HEK293 (cell line): ENCODE measurements around the gene CD74.

ENCODE experiments used
- CTCF ChIA-PET: fragments of 350-600 bp; formaldehyde crosslinking; extraction: SDS; loops from one replicate; lab custom pipeline; 2021; ENCODE audit warnings: antibody characterized with exemption; lab: Yijun Ruan, JAX
- POLR2A ChIA-PET: fragments of 300-600 bp; formaldehyde crosslinking; extraction: SDS; loops from one replicate; lab custom pipeline; 2020; ENCODE audit warnings: antibody characterized with exemption, inconsistent platforms; lab: Yijun Ruan, JAX
- H3K27ac ChIP-seq: fragments of 200-500 bp; sonication (Bioruptor generic); 2 replicates; pipeline ENCODE4 v1.5.1; 2014; ENCODE audit warnings: low read depth, low read length, control low read depth, inconsistent platforms; ENCODE audit errors: extremely low read depth
- H3K36me3 ChIP-seq, 2 experiments: fragments of 200-500 bp in 1 of 2; sonication (Bioruptor generic) in 1 of 2; 1 replicate in 1 of 2; 2 replicates in 1 of 2; pipeline ENCODE4 v1.5.1; 2014 to 2017; ENCODE audit warnings: inconsistent platforms in 2 of 2, low read length in 2 of 2; ENCODE audit not compliant: control insufficient read depth in 2 of 2, insufficient read depth in 1 of 2
- H3K4me1 ChIP-seq: fragments of 200-500 bp; sonication (Bioruptor generic); 2 replicates; pipeline ENCODE4 v1.5.1; 2014; ENCODE audit warnings: mild to moderate bottlenecking, low read length, inconsistent platforms; ENCODE audit not compliant: control insufficient read depth, insufficient read depth
- H3K4me3 ChIP-seq: 2 replicates; pipeline ENCODE4 v1.5.1; 2011; ENCODE audit warnings: low read depth, mild to moderate bottlenecking, control low read depth, low read length, moderate library complexity
- H3K9me3 ChIP-seq: fragments of 200-500 bp; sonication (Bioruptor generic); 2 replicates; pipeline ENCODE4 v1.5.1; 2014; ENCODE audit warnings: low read depth, low read length, inconsistent platforms; ENCODE audit not compliant: control insufficient read depth, insufficient read depth
- HOXC10 ChIP-seq: sonication (generic); formaldehyde crosslinking; IDR thresholded peaks from 2 replicates; pipeline ENCODE4 v1.8.1; 2023; ENCODE audit warnings: mild to moderate bottlenecking, missing genetic modification reagents
- MZF1 ChIP-seq: fragments of 450-650 bp; formaldehyde crosslinking; IDR thresholded peaks from 2 replicates; pipeline ENCODE4 v1.5.1; 2017; ENCODE audit warnings: missing biosample characterization, missing genetic modification characterization, borderline replicate concordance
- PRDM1 ChIP-seq: fragments of 450-650 bp; formaldehyde crosslinking; IDR thresholded peaks from 2 replicates; pipeline ENCODE4; 2016; ENCODE audit warnings: missing biosample characterization, missing genetic modification characterization
- SETDB1 ChIP-seq: IDR thresholded peaks from one replicate; pipeline ENCODE4 v1.6.1; 2017; ENCODE audit warnings: mild to moderate bottlenecking, low read length, moderate library complexity, mixed read lengths; ENCODE audit not compliant: insufficient read length
- YY2 ChIP-seq: fragments of 450-650 bp; formaldehyde crosslinking; IDR thresholded peaks from 2 replicates; pipeline ENCODE4 v1.5.1; 2016; ENCODE audit warnings: missing biosample characterization, missing genetic modification characterization
- ZBTB20 ChIP-seq: fragments of 450-650 bp; formaldehyde crosslinking; IDR thresholded peaks from 2 replicates; pipeline ENCODE4 v1.5.1; 2016; ENCODE audit warnings: missing biosample characterization, missing genetic modification characterization
- ZFP37 ChIP-seq: fragments of 450-650 bp; formaldehyde crosslinking; IDR thresholded peaks from 2 replicates; pipeline ENCODE4 v1.5.1; 2016; ENCODE audit warnings: missing biosample characterization, missing genetic modification characterization
- ZFP41 ChIP-seq: fragments of 450-650 bp; formaldehyde crosslinking; IDR thresholded peaks from 2 replicates; pipeline ENCODE4 v1.5.1; 2016; ENCODE audit warnings: missing biosample characterization, missing genetic modification characterization, borderline replicate concordance
- ZNF121 ChIP-seq: fragments of 450-650 bp; formaldehyde crosslinking; IDR thresholded peaks from 2 replicates; pipeline ENCODE4 v1.5.1; 2016; ENCODE audit warnings: missing biosample characterization, missing genetic modification characterization
- ZNF324 ChIP-seq: fragments of 450-650 bp; formaldehyde crosslinking; IDR thresholded peaks from 2 replicates; pipeline ENCODE4 v1.5.1; 2016; ENCODE audit warnings: missing biosample characterization, missing genetic modification characterization
- ZNF529 ChIP-seq: fragments of 450-650 bp; formaldehyde crosslinking; IDR thresholded peaks from 2 replicates; pipeline ENCODE4 v1.5.1; 2017; ENCODE audit warnings: missing genetic modification characterization, missing biosample characterization; ENCODE audit not compliant: insufficient replicate concordance
- ZNF544 ChIP-seq: fragments of 450-650 bp; formaldehyde crosslinking; IDR thresholded peaks from 2 replicates; pipeline ENCODE4 v1.5.0; 2017; ENCODE audit warnings: missing biosample characterization, missing genetic modification characterization
- ZNF555 ChIP-seq: fragments of 450-650 bp; formaldehyde crosslinking; conservative IDR thresholded peaks from 2 replicates; pipeline ENCODE4 v1.5.1; 2017; ENCODE audit warnings: missing biosample characterization, mild to moderate bottlenecking, missing genetic modification characterization, inconsistent platforms
- ZNF596 ChIP-seq: fragments of 450-650 bp; IDR thresholded peaks from 2 replicates; pipeline ENCODE4 v1.5.0; 2018; ENCODE audit warnings: missing biosample characterization, mild to moderate bottlenecking, missing genetic modification characterization, moderate library complexity
- ZNF670 ChIP-seq: fragments of 450-650 bp; formaldehyde crosslinking; IDR thresholded peaks from 2 replicates; pipeline ENCODE4 v1.5.1; 2016; ENCODE audit warnings: missing biosample characterization, missing genetic modification characterization, low read depth
- ZNF701 ChIP-seq: fragments of 450-650 bp; formaldehyde crosslinking; IDR thresholded peaks from 2 replicates; pipeline ENCODE4 v1.5.1; 2016; ENCODE audit warnings: missing biosample characterization, missing genetic modification characterization
- ZNF747 ChIP-seq: fragments of 450-650 bp; formaldehyde crosslinking; IDR thresholded peaks from 2 replicates; pipeline ENCODE4 v1.5.1; 2016; ENCODE audit warnings: missing biosample characterization, missing genetic modification characterization
- ZSCAN23 ChIP-seq: fragments of 450-650 bp; formaldehyde crosslinking; IDR thresholded peaks from 2 replicates; pipeline ENCODE4 v1.5.1; 2016; ENCODE audit warnings: missing biosample characterization, missing genetic modification characterization
- ZSCAN30 ChIP-seq: fragments of 450-650 bp; IDR thresholded peaks from 2 replicates; pipeline ENCODE4 v1.5.1; 2018; ENCODE audit warnings: missing biosample characterization, mild to moderate bottlenecking, missing genetic modification characterization, moderate library complexity
- TF ChIP-seq, protein P1 (sequence below): IDR thresholded peaks from 2 replicates; pipeline ENCODE4 v1.6.1; 2011; ENCODE audit warnings: mild to moderate bottlenecking, low read depth, low read length, borderline replicate concordance
- TF ChIP-seq, protein P2 (sequence below): fragments of 450-650 bp; formaldehyde crosslinking; IDR thresholded peaks from 2 replicates; pipeline ENCODE4 v1.5.1; 2017; ENCODE audit warnings: missing biosample characterization, missing genetic modification characterization
- TF ChIP-seq, protein P3 (sequence below): fragments of 450-650 bp; formaldehyde crosslinking; IDR thresholded peaks from 2 replicates; pipeline ENCODE4 v1.5.1; 2016; ENCODE audit warnings: missing biosample characterization, missing genetic modification characterization

Gene CD74

DNA sequence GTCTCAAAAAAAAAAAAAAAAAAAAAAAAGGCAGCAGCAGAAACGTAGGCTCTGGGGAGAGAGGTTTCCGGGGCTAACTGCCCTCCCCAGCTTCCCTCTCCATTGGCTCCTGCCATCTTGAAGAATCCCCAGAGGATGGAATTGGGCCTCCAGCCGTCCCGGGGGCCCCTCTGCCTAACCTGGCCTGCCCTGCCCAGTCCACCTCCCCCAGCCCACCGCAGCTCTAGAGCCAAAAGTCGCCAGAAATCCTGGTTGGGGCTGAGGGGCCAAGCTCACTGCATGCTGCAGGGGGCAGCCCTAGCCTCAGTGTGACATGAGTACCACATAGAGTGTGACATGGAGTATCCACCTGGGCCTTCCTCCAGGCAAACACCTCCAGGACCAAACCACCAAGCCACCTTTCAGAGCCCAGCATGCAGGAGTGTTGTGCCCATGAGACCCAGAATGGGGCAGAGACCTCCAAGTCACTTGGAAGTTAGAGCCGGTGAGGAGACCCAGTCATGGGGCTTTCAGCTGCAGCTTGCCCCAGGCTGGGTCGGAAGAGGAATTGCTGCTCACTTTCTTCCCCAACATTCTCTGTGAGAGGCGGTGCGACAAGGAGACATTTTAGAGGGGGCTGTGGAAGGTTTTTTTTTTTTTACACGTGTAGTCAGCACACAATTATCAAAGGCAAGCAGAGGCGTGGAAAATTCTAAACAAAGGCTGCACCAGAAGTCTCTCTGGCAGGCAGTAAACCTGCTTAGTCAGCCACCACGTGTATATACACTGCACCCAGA lies 17.6 kb downstream of the CD74 start:
- POLR2A ChIA-PET, result no interaction called here
- no peaks in the 10 kb centered on the region for H3K9me3 ChIP-seq
- TF ChIP-seq ZNF529 (tag by site-specific recombination) (no peak), ZSCAN23 (tag by site-specific recombination) (no peak), MZF1 (tag by site-specific recombination) (no peak), ZNF670 (tag by site-specific recombination) (no peak), ZBTB20 (tag by site-specific recombination) (no peak), ZNF555 (tag by site-specific recombination) (no peak), ZNF544 (tag by site-specific recombination) (no peak), ZNF121 (no peak), ZFP37 (tag by site-specific recombination) (no peak), ZNF747 (tag by site-specific recombination) (no peak), SETDB1 (no peak), YY2 (tag by site-specific recombination) (no peak), HOXC10 (CRISPR knock-in tag) (no peak), PRDM1 (tag by site-specific recombination) (no peak), ZSCAN30 (no peak), ZNF701 (tag by site-specific recombination) (no peak), ZNF324 (tag by site-specific recombination) (no peak)
- TF ChIP-seq, protein P1, sequence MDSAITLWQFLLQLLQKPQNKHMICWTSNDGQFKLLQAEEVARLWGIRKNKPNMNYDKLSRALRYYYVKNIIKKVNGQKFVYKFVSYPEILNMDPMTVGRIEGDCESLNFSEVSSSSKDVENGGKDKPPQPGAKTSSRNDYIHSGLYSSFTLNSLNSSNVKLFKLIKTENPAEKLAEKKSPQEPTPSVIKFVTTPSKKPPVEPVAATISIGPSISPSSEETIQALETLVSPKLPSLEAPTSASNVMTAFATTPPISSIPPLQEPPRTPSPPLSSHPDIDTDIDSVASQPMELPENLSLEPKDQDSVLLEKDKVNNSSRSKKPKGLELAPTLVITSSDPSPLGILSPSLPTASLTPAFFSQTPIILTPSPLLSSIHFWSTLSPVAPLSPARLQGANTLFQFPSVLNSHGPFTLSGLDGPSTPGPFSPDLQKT, result no peak
- TF ChIP-seq, protein P2, sequence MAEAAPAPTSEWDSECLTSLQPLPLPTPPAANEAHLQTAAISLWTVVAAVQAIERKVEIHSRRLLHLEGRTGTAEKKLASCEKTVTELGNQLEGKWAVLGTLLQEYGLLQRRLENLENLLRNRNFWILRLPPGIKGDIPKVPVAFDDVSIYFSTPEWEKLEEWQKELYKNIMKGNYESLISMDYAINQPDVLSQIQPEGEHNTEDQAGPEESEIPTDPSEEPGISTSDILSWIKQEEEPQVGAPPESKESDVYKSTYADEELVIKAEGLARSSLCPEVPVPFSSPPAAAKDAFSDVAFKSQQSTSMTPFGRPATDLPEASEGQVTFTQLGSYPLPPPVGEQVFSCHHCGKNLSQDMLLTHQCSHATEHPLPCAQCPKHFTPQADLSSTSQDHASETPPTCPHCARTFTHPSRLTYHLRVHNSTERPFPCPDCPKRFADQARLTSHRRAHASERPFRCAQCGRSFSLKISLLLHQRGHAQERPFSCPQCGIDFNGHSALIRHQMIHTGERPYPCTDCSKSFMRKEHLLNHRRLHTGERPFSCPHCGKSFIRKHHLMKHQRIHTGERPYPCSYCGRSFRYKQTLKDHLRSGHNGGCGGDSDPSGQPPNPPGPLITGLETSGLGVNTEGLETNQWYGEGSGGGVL (tag by site-specific recombination), result no peak
- TF ChIP-seq, protein P3, sequence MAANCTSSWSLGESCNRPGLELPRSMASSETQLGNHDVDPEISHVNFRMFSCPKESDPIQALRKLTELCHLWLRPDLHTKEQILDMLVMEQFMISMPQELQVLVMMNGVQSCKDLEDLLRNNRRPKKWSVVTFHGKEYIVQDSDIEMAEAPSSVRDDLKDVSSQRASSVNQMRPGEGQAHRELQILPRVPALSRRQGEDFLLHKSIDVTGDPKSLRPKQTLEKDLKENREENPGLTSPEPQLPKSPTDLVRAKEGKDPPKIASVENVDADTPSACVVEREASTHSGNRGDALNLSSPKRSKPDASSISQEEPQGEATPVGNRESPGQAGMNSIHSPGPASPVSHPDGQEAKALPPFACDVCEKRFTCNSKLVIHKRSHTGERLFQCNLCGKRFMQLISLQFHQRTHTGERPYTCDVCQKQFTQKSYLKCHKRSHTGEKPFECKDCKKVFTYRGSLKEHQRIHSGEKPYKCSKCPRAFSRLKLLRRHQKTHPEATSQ (tag by site-specific recombination), result no peak
- TF ChIP-seq, all 188 proteins: peak for 0
- H3K27ac ChIP-seq, result no peak overlapping the region
- H3K36me3 ChIP-seq, result peaks cover 26 to 97% of the 10 kb centered on the region in 2 experiments
- H3K4me1 ChIP-seq, result no peaks in the 10 kb centered on the region
- CTCF ChIA-PET, result interaction anchor here (0.7 kb wide), 1 partner anchor 39 kb away, joined by 3 read pairs; no protein-coding TSS in a partner anchor
- H3K4me3 ChIP-seq, result no peak overlapping the region

DNA sequence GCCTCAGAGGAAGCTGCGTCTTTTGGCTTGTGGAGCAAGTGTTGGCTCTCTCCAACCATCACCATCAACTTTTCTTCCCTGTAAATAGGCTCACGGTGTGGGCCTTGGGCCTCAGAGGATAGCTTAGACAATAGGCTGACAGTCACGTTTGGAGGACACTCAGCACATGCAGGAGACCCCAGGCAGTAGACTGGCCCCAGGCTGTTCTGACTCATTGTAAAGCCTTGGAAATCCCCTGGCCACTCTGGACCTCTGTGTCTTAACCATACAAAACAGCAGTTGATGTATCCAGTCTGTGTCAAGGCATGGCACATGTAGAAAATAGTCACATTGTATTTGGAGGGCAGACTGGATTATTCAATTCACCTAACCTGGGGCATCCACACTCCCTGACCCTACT lies 18.6 kb downstream of the CD74 start:
- H3K36me3 ChIP-seq, result peaks cover 26 to 97% of the 10 kb centered on the region in 2 experiments
- H3K4me3 ChIP-seq, result no peak overlapping the region
- H3K9me3 ChIP-seq, result no peaks in the 10 kb centered on the region
- ChIA-PET POLR2A (no interaction called here), CTCF (no interaction called here)
- TF ChIP-seq ZFP41 (tag by site-specific recombination), result no peak
- TF ChIP-seq ZNF596 (tag by site-specific recombination), result no peak
- no peaks in the 10 kb centered on the region for H3K4me1 ChIP-seq
- no peak overlapping the region for H3K27ac ChIP-seq
